ACHN (cell line): ENCODE results near the gene THAP4.
A peak's percentile ranks its signal among the peaks of the same experiment; 100 is the strongest.

Experiments
- DNase-seq: peaks from one replicate; pipeline ENCODE4 v3.0.0-alpha.2; 2015
- in situ Hi-C: cut with HindIII; loops from 2 replicates; pipeline ENCODE4 v1.10.0; 2017; ENCODE audit warnings: low sequenced_read_pairs, low pct_ligation_motif_present, low pct_unique_long_range_greater_than_20kb

Gene THAP4

GRCh38 chr2:241618296-241618805 is 18.6 kb downstream of the THAP4 start:
- in situ Hi-C loops = no loop called here
- no peak for DNase-seq

GRCh38 chr2:241617431-241618154 is 19.4 kb downstream of the THAP4 start:
- DNase-seq = peak; percentile 15
- in situ Hi-C loops = no loop called here

GRCh38 chr2:241616168-241617125 is 20.5 kb downstream of the THAP4 start:
- in situ Hi-C loops = no loop called here
- no peak for DNase-seq

GRCh38 chr2:241615522-241616052 is 21.4 kb downstream of the THAP4 start:
- no peak for DNase-seq
- in situ Hi-C loops = no loop called here

- in situ Hi-C loops = no loop called here
- no peak for DNase-seq
Observed at GRCh38 chr2:241615041-241615440, 21.9 kb downstream of the THAP4 start.

GRCh38 chr2:241613017-241613780 is 23.8 kb downstream of the THAP4 start:
- in situ Hi-C loops = no loop called here

GRCh38 chr2:241612156-241613016 is 24.6 kb downstream of the THAP4 start:
- in situ Hi-C loops = no loop called here
- DNase-seq = no peak

More at GRCh38 chr2:241613017-241613780, 23.8 kb downstream of the THAP4 start:
- DNase-seq = no peak

GRCh38 chr2:241611062-241611461 is 25.9 kb downstream of the THAP4 start:
- no peak for DNase-seq
- in situ Hi-C loops = no loop called here

GRCh38 chr2:241609859-241610793 is 26.8 kb downstream of the THAP4 start:
- DNase-seq = peak; percentile 94
- in situ Hi-C loops = no loop called here

- in situ Hi-C loops = no loop called here
- DNase-seq = no peak
Observed at GRCh38 chr2:241608881-241609280, 28.1 kb downstream of the THAP4 start.

- in situ Hi-C loops = no loop called here
- DNase-seq = no peak
Observed at GRCh38 chr2:241607162-241607885, 29.6 kb downstream of the THAP4 start.

- no peak for DNase-seq
- in situ Hi-C loops = no loop called here
Observed at GRCh38 chr2:241606186-241606585, 30.8 kb downstream of the THAP4 start.

- DNase-seq = peak; percentile 67
- in situ Hi-C loops = no loop called here
Observed at GRCh38 chr2:241603686-241604085, 33.3 kb downstream of the THAP4 start.

GRCh38 chr2:241602720-241603119 is 34.2 kb downstream of the THAP4 start:
- DNase-seq = no peak
- in situ Hi-C loops = no loop called here

GRCh38 chr2:241601841-241602240 is 35.1 kb downstream of the THAP4 start:
- no peak for DNase-seq
- in situ Hi-C loops = no loop called here

GRCh38 chr2:241599615-241600014 is 37.3 kb downstream of the THAP4 start:
- in situ Hi-C loops = no loop called here

More at GRCh38 chr2:241599615-241600014, 37.3 kb downstream of the THAP4 start:
- DNase-seq = no peak
